Measurements from ENCODE around the gene SREK1.

GRCh38 chr5:66113160-66113559, 30.9 kb upstream of the SREK1 start:
- no peak for TF ChIP-seq CTCF (IDR thresholded peaks at IDR 0.05)
- TF ChIP-seq POLR2A (IDR thresholded peaks at IDR 0.05): no peak

Data from testis (tissue), 2 donors.